ENCODE measurements around the gene AADACL3.

AADACL3 gene

GRCh38 chr1:12708396-12709090 is 7.4 kb upstream of the AADACL3 start:
- Histone ChIP-seq H3K9me2 (replicated peaks; ENCODE audit: low read depth, low read length) (no peaks in the 10 kb centered on the region), H2AFZ (ENCODE audit: low read length) (no peak overlapping the region), H3K9me3 (ENCODE audit: insufficient read depth, low read depth, low read length) (no peaks in the 10 kb centered on the region), H3K4me1 (ENCODE audit: insufficient read depth, low read length, poor library complexity, severe bottlenecking) (no peaks in the 10 kb centered on the region), H3K36me3 (ENCODE audit: insufficient read depth, low read length) (no peaks in the 10 kb centered on the region), H3K79me2 (ENCODE audit: insufficient read depth, low read length) (no peaks in the 10 kb centered on the region), H3K4me2 (ENCODE audit: low read depth, low read length, poor library complexity, severe bottlenecking) (no peak overlapping the region), H3F3A (ENCODE audit: low read depth) (no peaks in the 10 kb centered on the region), H4K20me1 (ENCODE audit: insufficient read depth, low read length, poor library complexity, severe bottlenecking) (no peaks in the 10 kb centered on the region), H3K9ac (ENCODE audit: low read depth, low read length, poor library complexity, severe bottlenecking) (no peak overlapping the region), H3K4me3 (ENCODE audit: low read length, poor library complexity, severe bottlenecking) (no peak overlapping the region), H3K27me3 (ENCODE audit: insufficient read depth, low read length, poor library complexity, severe bottlenecking) (no peaks in the 10 kb centered on the region)
- TF ChIP-seq CTCF (conservative IDR thresholded peaks at IDR 0.05; ENCODE audit: low read length) (no peak), EZH2phosphoT487 (IDR thresholded peaks at IDR 0.05; ENCODE audit: borderline replicate concordance) (no peak)

GRCh38 chr1:12709091-12709491 is 6.8 kb upstream of the AADACL3 start:
- no peak for TF ChIP-seq CTCF (conservative IDR thresholded peaks at IDR 0.05; ENCODE audit: low read length)
- no peak for TF ChIP-seq EZH2phosphoT487 (IDR thresholded peaks at IDR 0.05; ENCODE audit: borderline replicate concordance)
- Histone ChIP-seq H3K9me3 (ENCODE audit: insufficient read depth, low read depth, low read length) (no peaks in the 10 kb centered on the region), H3K9me2 (replicated peaks; ENCODE audit: low read depth, low read length) (no peaks in the 10 kb centered on the region)

GRCh38 chr1:12709696-12710095 is 6.2 kb upstream of the AADACL3 start:
- Histone ChIP-seq H3K9me3 (ENCODE audit: insufficient read depth, low read depth, low read length) (no peaks in the 10 kb centered on the region), H3K27me3 (ENCODE audit: insufficient read depth, low read length, poor library complexity, severe bottlenecking) (no peaks in the 10 kb centered on the region), H3K79me2 (ENCODE audit: insufficient read depth, low read length) (no peaks in the 10 kb centered on the region), H3K9ac (ENCODE audit: low read depth, low read length, poor library complexity, severe bottlenecking) (no peak overlapping the region), H3K9me2 (replicated peaks; ENCODE audit: low read depth, low read length) (no peaks in the 10 kb centered on the region), H3K4me1 (ENCODE audit: insufficient read depth, low read length, poor library complexity, severe bottlenecking) (no peaks in the 10 kb centered on the region), H2AFZ (ENCODE audit: low read length) (no peak overlapping the region), H3K4me3 (ENCODE audit: low read length, poor library complexity, severe bottlenecking) (no peak overlapping the region), H3K4me2 (ENCODE audit: low read depth, low read length, poor library complexity, severe bottlenecking) (no peak overlapping the region), H3F3A (ENCODE audit: low read depth) (no peaks in the 10 kb centered on the region), H3K36me3 (ENCODE audit: insufficient read depth, low read length) (no peaks in the 10 kb centered on the region), H4K20me1 (ENCODE audit: insufficient read depth, low read length, poor library complexity, severe bottlenecking) (no peaks in the 10 kb centered on the region)
- no peak for TF ChIP-seq CTCF (conservative IDR thresholded peaks at IDR 0.05; ENCODE audit: low read length)
- TF ChIP-seq EZH2phosphoT487 (IDR thresholded peaks at IDR 0.05; ENCODE audit: borderline replicate concordance) = no peak

More at GRCh38 chr1:12709091-12709491, 6.8 kb upstream of the AADACL3 start:
- H3K4me1 ChIP-seq (ENCODE audit: insufficient read depth, low read length, poor library complexity, severe bottlenecking) = no peaks in the 10 kb centered on the region
- no peaks in the 10 kb centered on the region for H3K36me3 ChIP-seq (ENCODE audit: insufficient read depth, low read length)
- H2AFZ ChIP-seq (ENCODE audit: low read length) = no peak overlapping the region
- no peak overlapping the region for H3K4me3 ChIP-seq (ENCODE audit: low read length, poor library complexity, severe bottlenecking)
- no peaks in the 10 kb centered on the region for H3K27me3 ChIP-seq (ENCODE audit: insufficient read depth, low read length, poor library complexity, severe bottlenecking)
- no peaks in the 10 kb centered on the region for H3K79me2 ChIP-seq (ENCODE audit: insufficient read depth, low read length)
- H4K20me1 ChIP-seq (ENCODE audit: insufficient read depth, low read length, poor library complexity, severe bottlenecking) = no peaks in the 10 kb centered on the region
- no peaks in the 10 kb centered on the region for H3F3A ChIP-seq (ENCODE audit: low read depth)
- H3K9ac ChIP-seq (ENCODE audit: low read depth, low read length, poor library complexity, severe bottlenecking) = no peak overlapping the region
- no peak overlapping the region for H3K4me2 ChIP-seq (ENCODE audit: low read depth, low read length, poor library complexity, severe bottlenecking)
